ENCODE results near the gene PADI3.

The PADI3 gene

GRCh38 chr1:17272066-17272465 lies 23.2 kb downstream of the PADI3 start:
- no peak for DNase-seq (ENCODE audit: low read depth in 1 of 2, low spot score in 1 of 2)

- no peak for DNase-seq (ENCODE audit: low read depth in 1 of 2, low spot score in 1 of 2)
These were observed 23.7 kb downstream of the PADI3 start for GRCh38 chr1:17272646-17273045.

GRCh38 chr1:17273096-17273495 lies 24.2 kb downstream of the PADI3 start:
- DNase-seq (ENCODE audit: low read depth in 1 of 2, low spot score in 1 of 2) = no peak

- DNase-seq (ENCODE audit: low read depth in 1 of 2, low spot score in 1 of 2) = peak in 1 of 2 donors; percentile 4
These were observed 25.6 kb downstream of the PADI3 start for GRCh38 chr1:17274186-17275170.

- no peak for DNase-seq (ENCODE audit: low read depth in 1 of 2, low spot score in 1 of 2)
These were observed 27.7 kb downstream of the PADI3 start for GRCh38 chr1:17276568-17276967.

GRCh38 chr1:17277511-17278159 lies 28.7 kb downstream of the PADI3 start:
- DNase-seq (ENCODE audit: low read depth in 1 of 2, low spot score in 1 of 2) = no peak

- no peak for DNase-seq (ENCODE audit: low read depth in 1 of 2, low spot score in 1 of 2)
These were observed 30.3 kb downstream of the PADI3 start for GRCh38 chr1:17278996-17279830.

GRCh38 chr1:17280436-17280835 lies 31.5 kb downstream of the PADI3 start:
- no peak for DNase-seq (ENCODE audit: low read depth in 1 of 2, low spot score in 1 of 2)

- DNase-seq (ENCODE audit: low read depth in 1 of 2, low spot score in 1 of 2) = no peak
These were observed 32.0 kb downstream of the PADI3 start for GRCh38 chr1:17280894-17281293.

- no peak for DNase-seq (ENCODE audit: low read depth in 1 of 2, low spot score in 1 of 2)
These were observed 32.9 kb downstream of the PADI3 start for GRCh38 chr1:17281775-17282181.

GRCh38 chr1:17282836-17283235 lies 33.9 kb downstream of the PADI3 start:
- DNase-seq (ENCODE audit: low read depth in 1 of 2, low spot score in 1 of 2) = no peak

- DNase-seq (ENCODE audit: low read depth in 1 of 2, low spot score in 1 of 2) = no peak
These were observed 37.7 kb downstream of the PADI3 start for GRCh38 chr1:17286646-17287045.

- no peak for DNase-seq (ENCODE audit: low read depth in 1 of 2, low spot score in 1 of 2)
These were observed 38.4 kb downstream of the PADI3 start for GRCh38 chr1:17287130-17287776.

- DNase-seq (ENCODE audit: low read depth in 1 of 2, low spot score in 1 of 2) = no peak
These were observed 40.8 kb downstream of the PADI3 start for GRCh38 chr1:17289721-17290120.

- DNase-seq (ENCODE audit: low read depth in 1 of 2, low spot score in 1 of 2) = no peak
These were observed 41.7 kb downstream of the PADI3 start for GRCh38 chr1:17290553-17290952.

- DNase-seq (ENCODE audit: low read depth in 1 of 2, low spot score in 1 of 2) = no peak
These were observed 43.6 kb downstream of the PADI3 start for GRCh38 chr1:17292299-17293160.

- DNase-seq (ENCODE audit: low read depth in 1 of 2, low spot score in 1 of 2) = no peak
These were observed 45.0 kb downstream of the PADI3 start for GRCh38 chr1:17293681-17294425.

- no peak for DNase-seq (ENCODE audit: low read depth in 1 of 2, low spot score in 1 of 2)
These were observed 46.4 kb downstream of the PADI3 start for GRCh38 chr1:17295292-17295691.

- no peak for DNase-seq (ENCODE audit: low read depth in 1 of 2, low spot score in 1 of 2)
These were observed 47.2 kb downstream of the PADI3 start for GRCh38 chr1:17296086-17296485.
